ENCODE measurements around the gene PYY. TPM values are rescaled to one million over a fixed set of nuclear protein-coding genes. Genes with fewer than 3 reads are reported as not detected.

The PYY gene
- polyA plus RNA-seq, 3 donors: not detected

DNA sequence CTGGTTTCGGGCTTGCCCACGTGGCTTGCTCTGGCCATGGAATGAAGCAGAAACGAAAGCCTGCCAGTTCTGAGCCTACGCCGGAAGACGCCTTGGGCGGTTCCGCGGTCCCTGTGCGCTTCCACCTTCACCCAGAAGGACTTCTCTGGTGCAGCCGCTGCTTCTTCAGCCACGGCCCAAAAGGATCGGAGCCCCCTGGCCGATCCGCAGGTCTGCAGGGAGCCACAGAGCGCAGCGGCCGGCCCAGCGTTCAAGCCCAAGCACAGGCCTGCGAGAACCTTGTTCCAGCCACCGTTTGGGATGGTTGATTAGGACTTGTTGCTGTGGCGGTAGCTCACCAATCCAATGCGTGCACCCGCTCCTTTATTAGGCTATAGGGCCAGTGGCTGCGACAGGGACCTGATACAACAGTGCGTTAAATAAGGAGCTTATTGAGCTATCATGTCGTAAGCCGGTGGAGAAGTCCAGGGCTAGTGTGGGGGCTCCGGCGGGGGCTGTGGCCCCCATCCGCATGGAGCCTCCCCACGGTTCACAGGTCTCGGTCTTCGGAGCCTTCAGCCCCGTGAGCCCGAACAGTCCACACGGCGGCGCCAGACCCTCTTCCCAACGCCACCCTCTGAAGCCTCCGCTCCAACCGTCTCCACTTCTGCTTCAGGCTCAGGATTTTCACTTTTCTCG lies 36.3 kb downstream of the PYY start:
- Mint-ChIP-seq H3K27me3 (ENCODE audit: low read depth in 3 of 3) (peaks cover 5 to 16% (median 7%) of the 10 kb centered on the region in 3 donors), H3K9me3 (peaks cover 0 to 2% (median 0%) of the 10 kb centered on the region in 7 donors), H3K27ac (peak overlapping the region in 2 of 7 donors; percentile 41 to 60), H3K4me1 (peaks cover 14% of the 10 kb centered on the region), H3K4me3 (peak overlapping the region; percentile 83 to 91), H3K36me3 (no peaks in the 10 kb centered on the region)
- no peaks in the 10 kb centered on the region for H3K27me3 ChIP-seq (ENCODE audit: control insufficient read depth in 2 of 2, insufficient read depth in 2 of 2, low read length in 2 of 2)
- peak overlapping the region; percentile 46 to 85 (median 47) for H3K4me3 ChIP-seq (replicated peaks in 1 of 3; ENCODE audit: low read depth in 2 of 3, low read length in 3 of 3)
- peak; percentile 71 for TF ChIP-seq CTCF (IDR thresholded peaks at IDR 0.05)
- no peaks in the 10 kb centered on the region for H4K20me1 ChIP-seq (ENCODE audit: insufficient read depth, low read length)
- WGBS (ENCODE audit: insufficient coverage): 2% methylated on average over 42 of the region's 43 CpGs
- no peaks in the 10 kb centered on the region for H3K9me3 ChIP-seq (replicated peaks in 1 of 2; ENCODE audit: control insufficient read depth in 1 of 2, insufficient read depth in 1 of 2, low read length in 2 of 2)
- no peaks in the 10 kb centered on the region for H3K36me3 ChIP-seq (replicated peaks in 1 of 2; ENCODE audit: control insufficient read depth in 1 of 2, insufficient read depth in 2 of 2, low read length in 2 of 2)
- H2AFZ ChIP-seq (ENCODE audit: insufficient read depth, low read depth, low read length, poor library complexity, severe bottlenecking): peak overlapping the region; percentile 92
- H3K27ac ChIP-seq (ENCODE audit: low read depth in 1 of 2, low read length in 2 of 2): peak overlapping the region in 1 of 2 donors; percentile 53
- DNase-seq: peak; percentile 35 to 44 (median 41)
- intact Hi-C loops (cut with micrococcal nuclease): no loop called here
- H3K79me2 ChIP-seq (ENCODE audit: insufficient read depth, low read length): no peaks in the 10 kb centered on the region
- H3K9ac ChIP-seq (ENCODE audit: insufficient read depth, low read length, poor library complexity, severe bottlenecking): peak overlapping the region; percentile 63
- peak overlapping the region; percentile 85 for H3K4me2 ChIP-seq (replicated peaks; ENCODE audit: extremely low read depth, low read length, poor library complexity, severe bottlenecking)
- peaks cover 9 to 13% of the 10 kb centered on the region in 2 donors for H3K4me1 ChIP-seq (ENCODE audit: control insufficient read depth in 1 of 2, insufficient read depth in 2 of 2, low read length in 2 of 2)

DNA sequence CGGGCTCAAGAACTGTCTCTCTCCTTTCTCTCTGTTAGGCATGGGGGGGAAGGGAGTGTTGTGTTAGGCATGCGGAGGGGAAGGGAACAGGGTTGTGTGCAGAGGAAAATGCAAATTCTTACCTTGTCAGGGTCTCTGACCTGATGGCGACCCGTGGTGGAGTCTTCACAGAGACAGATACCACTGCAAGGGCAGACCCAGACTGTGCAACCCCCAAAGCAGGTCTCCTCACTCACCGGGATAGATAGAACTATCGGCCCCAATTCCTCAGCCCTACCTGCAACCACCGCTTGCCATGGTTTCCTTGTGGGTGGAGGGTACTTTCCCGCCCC lies 36.8 kb downstream of the PYY start:
- no peak overlapping the region for H3K27ac ChIP-seq (ENCODE audit: low read depth in 1 of 2, low read length in 2 of 2)

More for the DNA sequence above, 36.8 kb downstream of the PYY start:
- no peaks in the 10 kb centered on the region for H3K79me2 ChIP-seq (ENCODE audit: insufficient read depth, low read length)
- intact Hi-C loops (cut with micrococcal nuclease): no loop called here
- Mint-ChIP-seq H3K27ac (peak overlapping the region in 1 of 7 donors; percentile 41), H3K36me3 (no peaks in the 10 kb centered on the region), H3K9me3 (peaks cover 0 to 2% (median 0%) of the 10 kb centered on the region in 7 donors), H3K4me3 (peak overlapping the region; percentile 83 to 91), H3K27me3 (ENCODE audit: low read depth in 3 of 3) (peaks cover 5 to 14% (median 7%) of the 10 kb centered on the region in 3 donors), H3K4me1 (peaks cover 14% of the 10 kb centered on the region)
- no peaks in the 10 kb centered on the region for H3K9me3 ChIP-seq (replicated peaks in 1 of 2; ENCODE audit: control insufficient read depth in 1 of 2, insufficient read depth in 1 of 2, low read length in 2 of 2)
- 100% methylated on average over 1 of the region's 8 CpGs for WGBS (ENCODE audit: insufficient coverage)
- peaks cover 9 to 13% of the 10 kb centered on the region in 2 donors for H3K4me1 ChIP-seq (ENCODE audit: control insufficient read depth in 1 of 2, insufficient read depth in 2 of 2, low read length in 2 of 2)
- H3K9ac ChIP-seq (ENCODE audit: insufficient read depth, low read length, poor library complexity, severe bottlenecking): peak overlapping the region; percentile 63
- H3K4me3 ChIP-seq (replicated peaks in 1 of 3; ENCODE audit: low read depth in 2 of 3, low read length in 3 of 3): peak overlapping the region; percentile 46 to 85 (median 47)
- H3K4me2 ChIP-seq (replicated peaks; ENCODE audit: extremely low read depth, low read length, poor library complexity, severe bottlenecking): peak overlapping the region; percentile 85
- H3K27me3 ChIP-seq (ENCODE audit: control insufficient read depth in 2 of 2, insufficient read depth in 2 of 2, low read length in 2 of 2): no peaks in the 10 kb centered on the region
- no peaks in the 10 kb centered on the region for H4K20me1 ChIP-seq (ENCODE audit: insufficient read depth, low read length)
- TF ChIP-seq CTCF (IDR thresholded peaks at IDR 0.05): no peak
- DNase-seq: no peak
- H3K36me3 ChIP-seq (replicated peaks in 1 of 2; ENCODE audit: control insufficient read depth in 1 of 2, insufficient read depth in 2 of 2, low read length in 2 of 2): no peaks in the 10 kb centered on the region
- peak overlapping the region; percentile 92 for H2AFZ ChIP-seq (ENCODE audit: insufficient read depth, low read depth, low read length, poor library complexity, severe bottlenecking)
